HepG2 (cell line): ENCODE results near the gene CLTA.

Experiments used
- CBX2 ChIP-seq, 2 experiments: fragments of 200-600 bp in 1 of 2; sonication (generic); formaldehyde crosslinking in 1 of 2; IDR thresholded peaks; 2 replicates each; pipeline versions ENCODE4 v1.7.0 to v1.8.1; 2018 to 2022; ENCODE audit warnings: low read depth in 2 of 2, low read length in 1 of 2, mild to moderate bottlenecking in 1 of 2, missing genetic modification reagents in 1 of 2
- CTCF ChIP-seq: sonication (generic); formaldehyde crosslinking; IDR thresholded peaks from 2 replicates; pipeline ENCODE4 v1.5.0; 2020; ENCODE audit warnings: mild to moderate bottlenecking, missing genetic modification reagents, moderate library complexity
- KDM5A ChIP-seq: fragments of 200-600 bp; sonication (generic); IDR thresholded peaks from 2 replicates; pipeline ENCODE4 v1.7.0; 2018; ENCODE audit warnings: antibody characterized with exemption, mild to moderate bottlenecking, low read length, borderline replicate concordance
- PITX1 ChIP-seq: sonication (generic); formaldehyde crosslinking; IDR thresholded peaks from 2 replicates; pipeline ENCODE4 v1.5.1; 2020; ENCODE audit warnings: mild to moderate bottlenecking, missing genetic modification reagents
- POLR2AphosphoS5 ChIP-seq: IDR thresholded peaks from 2 replicates; pipeline ENCODE4 v1.6.1; 2012; ENCODE audit warnings: low read depth, low read length
- USF2 ChIP-seq, 2 experiments: sonication (generic) in 1 of 2; formaldehyde crosslinking in 1 of 2; IDR thresholded peaks; 2 replicates each; pipeline versions ENCODE4 v1.5.1 to v1.6.1; 2011 to 2020; ENCODE audit warnings: borderline replicate concordance in 1 of 2, low read depth in 1 of 2, low read length in 1 of 2, mild to moderate bottlenecking in 1 of 2, missing genetic modification reagents in 1 of 2, moderate library complexity in 1 of 2
- ZC3H13 ChIP-seq: sonication (generic); formaldehyde crosslinking; IDR thresholded peaks from 2 replicates; pipeline ENCODE4 v1.8.1; 2023; ENCODE audit warnings: mild to moderate bottlenecking, missing genetic modification reagents, moderate library complexity
- ZNF331 ChIP-seq: sonication (generic); formaldehyde crosslinking; IDR thresholded peaks from 2 replicates; pipeline ENCODE4 v1.4.0; 2020; ENCODE audit warnings: missing genetic modification reagents
- TF ChIP-seq, protein P1 (sequence below): sonication (generic); formaldehyde crosslinking; IDR thresholded peaks from 2 replicates; pipeline ENCODE4 v1.4.0; 2020; ENCODE audit warnings: mild to moderate bottlenecking, missing genetic modification reagents
- TF ChIP-seq, protein P2 (sequence below): sonication (generic); formaldehyde crosslinking; IDR thresholded peaks from 2 replicates; pipeline ENCODE4 v1.4.0; 2020; ENCODE audit warnings: missing genetic modification reagents, mild to moderate bottlenecking, borderline replicate concordance

GRCh38 chr9:36141288-36141687, 49.4 kb upstream of the CLTA start:
- peak; percentile 46 for TF ChIP-seq CTCF (CRISPR knock-in tag)
- TF ChIP-seq, protein P1, sequence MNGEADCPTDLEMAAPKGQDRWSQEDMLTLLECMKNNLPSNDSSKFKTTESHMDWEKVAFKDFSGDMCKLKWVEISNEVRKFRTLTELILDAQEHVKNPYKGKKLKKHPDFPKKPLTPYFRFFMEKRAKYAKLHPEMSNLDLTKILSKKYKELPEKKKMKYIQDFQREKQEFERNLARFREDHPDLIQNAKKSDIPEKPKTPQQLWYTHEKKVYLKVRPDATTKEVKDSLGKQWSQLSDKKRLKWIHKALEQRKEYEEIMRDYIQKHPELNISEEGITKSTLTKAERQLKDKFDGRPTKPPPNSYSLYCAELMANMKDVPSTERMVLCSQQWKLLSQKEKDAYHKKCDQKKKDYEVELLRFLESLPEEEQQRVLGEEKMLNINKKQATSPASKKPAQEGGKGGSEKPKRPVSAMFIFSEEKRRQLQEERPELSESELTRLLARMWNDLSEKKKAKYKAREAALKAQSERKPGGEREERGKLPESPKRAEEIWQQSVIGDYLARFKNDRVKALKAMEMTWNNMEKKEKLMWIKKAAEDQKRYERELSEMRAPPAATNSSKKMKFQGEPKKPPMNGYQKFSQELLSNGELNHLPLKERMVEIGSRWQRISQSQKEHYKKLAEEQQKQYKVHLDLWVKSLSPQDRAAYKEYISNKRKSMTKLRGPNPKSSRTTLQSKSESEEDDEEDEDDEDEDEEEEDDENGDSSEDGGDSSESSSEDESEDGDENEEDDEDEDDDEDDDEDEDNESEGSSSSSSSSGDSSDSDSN (CRISPR knock-in tag), result no peak
- TF ChIP-seq KDM5A, result no peak
- TF ChIP-seq ZC3H13, result no peak
- no peak for TF ChIP-seq POLR2AphosphoS5
- TF ChIP-seq, protein P2, sequence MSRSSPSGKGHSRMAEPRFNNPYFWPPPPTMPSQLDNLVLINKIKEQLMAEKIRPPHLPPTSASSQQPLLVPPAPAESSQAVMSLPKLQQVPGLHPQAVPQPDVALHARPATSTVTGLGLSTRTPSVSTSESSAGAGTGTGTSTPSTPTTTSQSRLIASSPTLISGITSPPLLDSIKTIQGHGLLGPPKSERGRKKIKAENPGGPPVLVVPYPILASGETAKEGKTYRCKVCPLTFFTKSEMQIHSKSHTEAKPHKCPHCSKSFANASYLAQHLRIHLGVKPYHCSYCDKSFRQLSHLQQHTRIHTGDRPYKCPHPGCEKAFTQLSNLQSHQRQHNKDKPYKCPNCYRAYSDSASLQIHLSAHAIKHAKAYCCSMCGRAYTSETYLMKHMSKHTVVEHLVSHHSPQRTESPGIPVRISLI (CRISPR knock-in tag), result no peak
- TF ChIP-seq ZNF331 (CRISPR knock-in tag), result no peak
- TF ChIP-seq PITX1 (CRISPR knock-in tag), result no peak
- TF ChIP-seq USF2 (IDR thresholded peaks at IDR 0.05; ENCODE audit: low read depth, low read length), result no peak
- no peak for TF ChIP-seq USF2 (CRISPR knock-in tag; IDR thresholded peaks at IDR 0.05; ENCODE audit: borderline replicate concordance)
- no peak for TF ChIP-seq CBX2 (IDR thresholded peaks at IDR 0.05; ENCODE audit: low read depth, low read length)
- TF ChIP-seq CBX2 (CRISPR knock-in tag; IDR thresholded peaks at IDR 0.05; ENCODE audit: low read depth), result no peak
